ENCODE results near the gene DAGLA.
"Not testable (repeated sequence)": the region's sequence is repeated elsewhere in the genome, so short reads cannot be mapped to it uniquely, and the experiment has no call there.

The DAGLA gene

DNA sequence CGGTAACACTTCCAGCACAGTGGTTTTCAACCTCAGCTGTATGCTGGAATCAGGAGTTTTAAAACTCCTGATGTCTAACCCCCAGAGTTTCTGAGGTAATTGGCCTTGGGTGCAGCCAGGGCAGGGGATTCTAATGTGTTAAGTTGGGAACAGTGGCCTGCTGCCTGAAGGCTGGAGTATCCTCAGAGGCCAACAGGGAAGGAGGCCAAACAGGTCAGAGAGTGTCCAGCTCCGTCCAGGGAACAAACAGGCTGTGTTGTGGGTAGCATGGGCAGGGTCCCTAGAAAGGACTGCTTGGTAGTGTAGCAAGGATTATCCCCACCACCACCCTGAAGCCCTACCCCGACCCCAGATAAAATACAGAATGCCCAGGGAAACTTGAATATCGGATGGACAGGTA is 10.8 kb upstream of the DAGLA start:
- no peak overlapping the region for H3K4me3 ChIP-seq (ENCODE audit: low read length)
- DNase-seq (ENCODE audit: low read depth): no peak
- TF ChIP-seq, protein P1, sequence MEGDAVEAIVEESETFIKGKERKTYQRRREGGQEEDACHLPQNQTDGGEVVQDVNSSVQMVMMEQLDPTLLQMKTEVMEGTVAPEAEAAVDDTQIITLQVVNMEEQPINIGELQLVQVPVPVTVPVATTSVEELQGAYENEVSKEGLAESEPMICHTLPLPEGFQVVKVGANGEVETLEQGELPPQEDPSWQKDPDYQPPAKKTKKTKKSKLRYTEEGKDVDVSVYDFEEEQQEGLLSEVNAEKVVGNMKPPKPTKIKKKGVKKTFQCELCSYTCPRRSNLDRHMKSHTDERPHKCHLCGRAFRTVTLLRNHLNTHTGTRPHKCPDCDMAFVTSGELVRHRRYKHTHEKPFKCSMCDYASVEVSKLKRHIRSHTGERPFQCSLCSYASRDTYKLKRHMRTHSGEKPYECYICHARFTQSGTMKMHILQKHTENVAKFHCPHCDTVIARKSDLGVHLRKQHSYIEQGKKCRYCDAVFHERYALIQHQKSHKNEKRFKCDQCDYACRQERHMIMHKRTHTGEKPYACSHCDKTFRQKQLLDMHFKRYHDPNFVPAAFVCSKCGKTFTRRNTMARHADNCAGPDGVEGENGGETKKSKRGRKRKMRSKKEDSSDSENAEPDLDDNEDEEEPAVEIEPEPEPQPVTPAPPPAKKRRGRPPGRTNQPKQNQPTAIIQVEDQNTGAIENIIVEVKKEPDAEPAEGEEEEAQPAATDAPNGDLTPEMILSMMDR (conservative IDR thresholded peaks at IDR 0.05; ENCODE audit: low read depth, low read length): no peak

DNA sequence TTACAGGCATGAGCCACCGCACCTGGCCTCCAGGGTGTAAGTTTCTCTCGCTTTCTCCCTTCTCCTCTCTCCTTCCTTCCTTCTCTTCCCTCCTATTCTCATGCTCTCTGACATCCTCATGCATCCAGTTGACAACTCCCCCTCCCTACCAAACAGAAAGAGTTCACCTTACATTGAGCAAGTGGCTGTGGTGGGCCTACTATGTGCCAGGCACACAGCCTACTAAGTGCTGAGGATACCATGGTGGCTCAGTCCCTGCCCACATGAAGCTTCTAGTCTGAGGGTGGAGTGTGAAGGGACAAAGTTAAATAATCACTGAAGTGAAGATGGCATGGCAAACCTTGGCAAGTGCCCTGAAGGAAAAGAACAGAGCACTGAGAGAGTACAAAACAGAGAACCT is 9.6 kb upstream of the DAGLA start:
- TF ChIP-seq, protein P1 (conservative IDR thresholded peaks at IDR 0.05; ENCODE audit: low read depth, low read length): no peak
- DNase-seq (ENCODE audit: low read depth): no peak
- no peak overlapping the region for H3K4me3 ChIP-seq (ENCODE audit: low read length)

DNA sequence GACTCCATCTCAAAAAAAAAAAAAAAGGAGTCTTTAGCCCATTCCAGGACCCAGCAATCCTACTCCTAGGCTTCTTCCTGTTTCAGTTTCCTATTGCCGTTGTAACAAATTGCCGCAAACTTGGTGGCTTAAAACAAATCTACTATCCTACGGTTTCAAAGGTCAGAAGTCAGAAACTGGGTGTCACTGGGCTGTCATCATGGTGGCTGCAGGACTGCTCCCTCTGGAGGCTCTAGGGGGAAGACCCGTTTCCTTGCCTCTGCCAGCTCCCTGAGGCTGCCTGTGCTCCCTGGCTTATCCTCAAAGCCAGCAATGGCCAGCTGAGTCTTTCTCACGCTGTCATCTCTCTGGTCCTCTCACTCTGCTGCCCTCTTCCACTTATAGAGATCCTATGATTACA is 8.7 kb upstream of the DAGLA start:
- no peak for DNase-seq (ENCODE audit: low read depth)
- TF ChIP-seq, protein P1 (conservative IDR thresholded peaks at IDR 0.05; ENCODE audit: low read depth, low read length): peak; percentile 71
- no peak overlapping the region for H3K4me3 ChIP-seq (ENCODE audit: low read length)

DNA sequence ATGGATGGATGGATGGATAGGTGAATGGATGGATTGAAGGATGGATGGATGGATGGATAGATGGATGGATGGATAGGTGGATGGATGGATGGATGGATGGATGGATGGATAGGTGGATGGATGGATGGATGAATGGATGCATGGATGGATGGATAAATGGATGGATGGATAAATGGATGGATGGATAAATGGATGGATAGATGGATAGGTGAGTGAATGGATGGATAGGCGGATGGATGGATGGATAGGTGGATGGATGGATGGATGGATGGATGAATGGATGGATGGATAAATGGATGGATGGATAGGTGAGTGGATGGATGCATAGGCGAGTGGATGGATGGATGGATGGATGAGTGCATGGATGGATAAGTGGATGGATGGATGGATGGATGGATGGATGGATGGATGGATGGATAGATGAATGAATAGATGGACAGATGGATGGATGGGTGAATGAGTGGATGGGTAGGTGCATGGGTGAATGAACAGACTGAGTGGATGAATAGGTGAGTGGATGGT is 6.2 kb upstream of the DAGLA start:
- DNase-seq (ENCODE audit: low read depth); H3K4me3 ChIP-seq (ENCODE audit: low read length): not testable (repeated sequence)

DNA sequence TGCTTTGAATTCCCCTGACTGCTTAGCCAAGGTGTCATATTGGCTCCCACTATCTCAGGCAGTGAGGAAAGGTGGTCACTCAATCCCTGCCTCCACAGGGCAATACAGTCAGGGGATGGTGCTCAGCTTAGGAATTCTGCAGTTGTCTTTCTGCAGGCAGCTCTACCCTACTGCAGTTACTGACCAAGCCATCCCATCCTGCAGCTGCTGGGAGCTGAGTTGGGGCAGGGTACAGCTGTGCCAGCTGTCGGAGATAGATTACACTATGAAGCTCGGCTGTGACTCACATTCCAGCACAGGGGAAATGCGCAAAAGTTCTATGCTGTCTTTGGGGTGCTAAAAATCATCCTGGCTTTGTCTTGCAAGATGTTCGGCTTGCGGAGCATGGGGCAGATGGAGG is 4.4 kb upstream of the DAGLA start:
- TF ChIP-seq, protein P1 (conservative IDR thresholded peaks at IDR 0.05; ENCODE audit: low read depth, low read length): no peak
- no peak for DNase-seq (ENCODE audit: low read depth)
- no peak overlapping the region for H3K4me3 ChIP-seq (ENCODE audit: low read length)

DNA sequence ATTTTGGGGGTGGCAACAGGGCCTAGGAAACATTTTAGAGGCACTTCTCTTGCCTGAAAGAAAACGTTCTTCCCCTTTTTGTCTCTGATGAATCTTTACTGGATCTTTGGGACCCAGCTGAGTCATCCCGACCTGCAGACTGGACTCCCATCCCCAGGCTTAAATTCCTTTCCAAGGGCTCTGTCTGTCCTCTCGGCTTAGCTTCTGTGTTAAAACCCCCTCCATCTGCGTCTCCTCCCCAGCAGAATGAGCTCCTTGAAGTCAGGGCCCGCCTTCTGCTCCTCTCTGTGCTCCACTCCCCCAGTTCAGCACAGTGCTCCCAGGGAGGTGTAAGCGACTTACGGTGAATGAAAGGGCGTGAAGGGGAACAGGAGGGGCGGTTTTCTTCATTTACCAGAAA is 895 bp upstream of the DAGLA start:
- DNase-seq (ENCODE audit: low read depth): no peak
- TF ChIP-seq, protein P1 (conservative IDR thresholded peaks at IDR 0.05; ENCODE audit: low read depth, low read length): no peak
- H3K4me3 ChIP-seq (ENCODE audit: low read length): no peak overlapping the region

DNA sequence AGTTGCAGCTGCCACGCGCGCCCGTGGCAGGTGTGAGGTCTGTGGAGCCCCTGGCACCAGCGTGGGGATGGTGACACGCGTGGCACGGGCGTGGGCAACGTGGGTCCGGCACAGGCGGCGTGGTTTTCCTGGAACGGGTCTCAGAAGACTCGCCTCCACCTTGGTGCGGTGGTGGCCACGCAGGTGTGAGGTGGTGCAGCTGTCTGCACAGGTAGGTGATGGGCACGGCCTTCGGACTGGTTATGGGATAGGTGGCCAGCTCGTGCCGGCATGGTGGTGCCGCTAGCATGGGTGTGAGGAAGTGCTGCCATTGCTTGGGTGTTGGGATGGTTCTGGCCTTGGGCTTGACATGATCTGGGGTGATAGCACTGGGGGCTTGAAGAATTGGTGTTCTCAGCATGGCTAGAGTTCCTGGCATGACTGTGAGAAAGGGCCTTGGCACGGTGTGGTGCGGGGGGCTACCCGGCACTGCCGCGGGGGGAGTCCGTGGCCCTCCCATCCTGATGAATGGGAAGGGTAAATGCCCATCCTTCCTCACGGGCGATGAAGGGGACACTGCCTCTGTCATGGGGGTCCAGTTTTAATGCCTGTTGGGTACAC is 531 bp downstream of the DAGLA start:
- H3K4me3 ChIP-seq (ENCODE audit: low read length): peak overlapping the region; percentile 49
- TF ChIP-seq, protein P1 (conservative IDR thresholded peaks at IDR 0.05; ENCODE audit: low read depth, low read length): no peak
- no peak for DNase-seq (ENCODE audit: low read depth)

Data from retinal pigment epithelial cell (primary cell).